HepG2 (cell line): Measurements from ENCODE around the gene SPNS3. TPM values are rescaled to one million over a fixed set of nuclear protein-coding genes. Genes with fewer than 3 reads are reported as not detected.

Source experiments
- ATAC-seq: fragments of 200-7000 bp; cut with Tn5 transposase; 3 replicates; pipeline ENCODE4 v1.9.1; 2020; ENCODE audit warnings: mild to moderate bottlenecking, moderate library complexity
- BruUV-seq: library from RNA; stranded (reverse); fragments of 400-500 nt; replicated peaks from 2 replicates; lab custom pipeline; 2021; lab: Mats Ljungman, UMichigan
- CTCF ChIA-PET: fragments of 300-600 bp; formaldehyde crosslinking; extraction: SDS; loops from one replicate; lab custom pipeline; 2021; ENCODE audit warnings: low total read pairs, inconsistent platforms, low intra/inter-chr PET ratio; lab: Yijun Ruan, JAX
- POLR2A ChIA-PET: fragments of 350-600 bp; sonication (Branson Sonifier 250); formaldehyde crosslinking; loops from one replicate; lab custom pipeline; 2020; ENCODE audit warnings: antibody characterized with exemption, inconsistent platforms; lab: Yijun Ruan, JAX
- DNase-seq: peaks from one replicate; pipeline ENCODE4 v3.0.0-alpha.2; 2015; ENCODE audit warnings: low spot score
- FAIRE-seq: peaks from 3 replicates; lab custom pipeline; 2011; peaks lifted over from hg19 to GRCh38; lab: Jason Lieb, UNC
- H2AFZ ChIP-seq: one replicate; pipeline ENCODE4 v1.6.1; 2011; ENCODE audit warnings: low read length, inconsistent platforms
- H3K27ac ChIP-seq: fragments of 300-600 bp; 3 replicates; pipeline ENCODE4 v1.8.0; 2011; ENCODE audit warnings: mixed run types, mild to moderate bottlenecking, mixed read lengths, low read length, inconsistent platforms; ENCODE audit not compliant: insufficient read depth; ENCODE audit errors: extremely low read length
- H3K27me3 ChIP-seq, 2 experiments: fragments of 200-600 bp in 1 of 2; 2 replicates in 1 of 2; 3 replicates in 1 of 2; pipeline versions ENCODE4 v1.6.0 to v1.8.0; 2011; ENCODE audit warnings: low read length in 2 of 2, mild to moderate bottlenecking in 2 of 2, moderate library complexity in 2 of 2, inconsistent platforms in 1 of 2; ENCODE audit not compliant: insufficient read depth in 2 of 2, control insufficient read depth in 1 of 2
- H3K36me3 ChIP-seq, 2 experiments: fragments of 200-600 bp in 1 of 2; replicated peaks in 1 of 2; 2 replicates in 1 of 2; 3 replicates in 1 of 2; pipeline versions ENCODE4 v1.5.1 to v1.8.0; 2011; ENCODE audit warnings: low read length in 2 of 2, inconsistent platforms in 1 of 2; ENCODE audit not compliant: insufficient read depth in 2 of 2, control insufficient read depth in 1 of 2
- H3K4me1 ChIP-seq: 2 replicates; pipeline ENCODE4 v1.5.1; 2012; ENCODE audit warnings: low read length, inconsistent platforms; ENCODE audit not compliant: insufficient read depth
- H3K4me2 ChIP-seq: 2 replicates; pipeline ENCODE4 v1.6.0; 2011; ENCODE audit warnings: low read depth, low read length, inconsistent platforms
- H3K4me3 ChIP-seq, 3 experiments: fragments of 200-600 bp in 1 of 3; sonication (generic), shearing (Covaris generic) in 1 of 3; replicated peaks in 1 of 3; 2 replicates each; pipeline ENCODE4 v1.5.1; 2011 to 2016; ENCODE audit warnings: low read length in 3 of 3, inconsistent platforms in 2 of 3, low read depth in 2 of 3, mild to moderate bottlenecking in 2 of 3, control low read depth in 1 of 3, mixed read lengths in 1 of 3; ENCODE audit not compliant: insufficient read depth in 1 of 3
- H3K79me2 ChIP-seq: one replicate; pipeline ENCODE4 v1.6.1; 2011; ENCODE audit warnings: low read length, inconsistent platforms; ENCODE audit not compliant: insufficient read depth
- H3K9ac ChIP-seq: 2 replicates; pipeline ENCODE4 v1.6.0; 2011; ENCODE audit warnings: mild to moderate bottlenecking, low read depth, low read length, inconsistent platforms; ENCODE audit not compliant: insufficient read depth
- H3K9me3 ChIP-seq: 2 replicates; pipeline ENCODE4 v1.5.1; 2012; ENCODE audit warnings: mild to moderate bottlenecking, low read length
- H4K20me1 ChIP-seq: 2 replicates; pipeline ENCODE4 v1.6.0; 2011; ENCODE audit warnings: inconsistent platforms, mild to moderate bottlenecking, low read length, moderate library complexity; ENCODE audit not compliant: insufficient read depth
- AGO1 ChIP-seq: fragments of 200-400 bp; formaldehyde crosslinking; IDR thresholded peaks from 2 replicates; pipeline ENCODE4 v1.6.1; 2017; ENCODE audit warnings: mild to moderate bottlenecking, low read depth, low read length, moderate library complexity; ENCODE audit not compliant: poor library complexity, severe bottlenecking
- KLF15 ChIP-seq: sonication (generic); formaldehyde crosslinking; IDR thresholded peaks from 2 replicates; pipeline ENCODE4 v1.8.1; 2023; ENCODE audit warnings: borderline replicate concordance, mild to moderate bottlenecking, inconsistent platforms, missing genetic modification reagents, mixed read lengths
- NCOA1 ChIP-seq: sonication (generic); formaldehyde crosslinking; IDR thresholded peaks from 2 replicates; pipeline ENCODE4 v1.9.0; 2021; ENCODE audit warnings: missing genetic modification reagents
- NFIC ChIP-seq: IDR thresholded peaks from 2 replicates; pipeline ENCODE4 v1.6.1; 2012; ENCODE audit warnings: mild to moderate bottlenecking, low read length, inconsistent platforms
- TFAP4 ChIP-seq: sonication (generic); IDR thresholded peaks from 2 replicates; pipeline ENCODE4 v1.6.1; 2016; ENCODE audit warnings: low read depth, borderline replicate concordance
- ZFP62 ChIP-seq: sonication (generic); formaldehyde crosslinking; IDR thresholded peaks from 2 replicates; pipeline ENCODE4 v1.4.0; 2020; ENCODE audit warnings: missing genetic modification reagents
- WGBS: methylation state at CpG from one replicate; pipeline ENCODE4 v1.1.6; 2017; ENCODE audit warnings: low lambda C conversion rate; 5-methylcytosine and 5-hydroxymethylcytosine counted together
- in situ Hi-C: cut with HindIII; loops from 2 replicates; pipeline ENCODE4 v1.10.0; 2017; ENCODE audit warnings: low pct_unique_long_range_greater_than_20kb; ENCODE audit not compliant: extremely low pct_ligation_motif_present
- intact Hi-C: fragments of 100-400 bp; cut with micrococcal nuclease; formaldehyde crosslinking; loops from one replicate; pipeline ENCODE4 v1.10.0; 2022; ENCODE audit not compliant: unreplicated experiment
- polyA plus RNA-seq, 8 experiments: library from polyadenylated mRNA; depleted of rRNA in 3 of 8; stranded (reverse) in 7 of 8; unstranded in 1 of 8; fragments of >200 nt; fragmentation: Illumina TruSeq in 4 of 8; extraction: Trizol in 4 of 8; gene quantifications; 2 replicates each; pipeline versions ENCODE4 v1.2.1 to v1.2.3, GENCODE V29; 2011 to 2016; ENCODE audit warnings: low read depth in 4 of 8, missing spikeins in 1 of 8, mixed read lengths in 1 of 8; ENCODE audit not compliant: insufficient read depth in 1 of 8
- total RNA-seq, 5 experiments: library from RNA; depleted of rRNA; stranded (reverse); fragments of >200 nt; fragmentation: Illumina TruSeq; extraction: Trizol; gene quantifications; 2 replicates each; pipeline ENCODE4 v1.2.3, GENCODE V29; 2016; ENCODE audit warnings: low read depth in 1 of 5
- TF ChIP-seq, protein P1 (sequence below): IDR thresholded peaks from 2 replicates; pipeline ENCODE4 v1.6.1; 2016; ENCODE audit warnings: missing biosample characterization, missing genetic modification reagents, low read depth

Gene SPNS3
- total and polyA plus RNA-seq, 2 of the 13 experiments (the other 11 are each of a cell fraction or from before 2014, with no cell fraction given): not detected

DNA sequence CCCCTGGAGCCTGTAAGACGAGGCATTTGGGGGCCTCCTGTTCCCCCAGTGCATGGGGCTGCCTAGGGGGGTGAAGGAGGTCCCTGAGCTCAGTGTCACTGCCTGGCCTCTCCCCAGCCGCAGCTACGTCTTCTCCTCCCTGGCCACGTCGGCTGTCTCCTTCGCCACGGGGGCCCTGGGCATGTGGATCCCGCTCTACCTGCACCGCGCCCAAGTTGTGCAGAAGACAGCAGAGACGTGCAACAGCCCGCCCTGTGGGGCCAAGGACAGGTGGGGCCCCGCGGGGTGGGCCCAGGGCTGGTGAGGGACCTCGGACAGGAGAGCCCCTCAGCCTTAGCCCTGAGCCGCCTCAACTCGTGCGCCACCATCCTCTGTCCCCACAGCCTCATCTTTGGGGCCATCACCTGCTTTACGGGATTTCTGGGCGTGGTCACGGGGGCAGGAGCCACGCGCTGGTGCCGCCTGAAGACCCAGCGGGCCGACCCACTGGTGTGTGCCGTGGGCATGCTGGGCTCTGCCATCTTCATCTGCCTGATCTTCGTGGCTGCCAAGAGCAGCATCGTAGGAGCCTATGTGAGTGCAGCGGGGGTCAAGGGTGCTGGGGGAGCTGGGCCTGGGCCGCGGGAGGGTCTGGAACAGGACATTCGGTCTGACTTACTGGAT lies 99.3 kb downstream of the SPNS3 start:
- POLR2A ChIA-PET: interaction anchor here (2.4 kb wide), 1 partner anchor 23 kb away, joined by 8 read pairs; the partner anchor contains the start of gene MYBBP1A
- FAIRE-seq: no peak
- CTCF ChIA-PET: no interaction called here
- no peak overlapping the region for H3K4me2 ChIP-seq
- no peaks in the 10 kb centered on the region for H4K20me1 ChIP-seq
- H2AFZ ChIP-seq: no peak overlapping the region
- no TSS peak for BruUV-seq
- no peak for ATAC-seq
- H3K4me3 ChIP-seq: no peak overlapping the region
- no peak for DNase-seq
- TF ChIP-seq AGO1 (peak; percentile 88), KLF15 (CRISPR knock-in tag) (no peak)
- peaks cover 16% of the 10 kb centered on the region for H3K4me1 ChIP-seq
- no peak overlapping the region for H3K9ac ChIP-seq
- WGBS: 71% methylated on average over 16 of the region's 33 CpGs
- intact Hi-C loops (loop anchor here (5.0 kb wide), 1 partner anchor 111 kb away; no protein-coding TSS in a partner anchor), in situ Hi-C loops (no loop called here)
- peaks cover 6 to 35% of the 10 kb centered on the region in 2 experiments for H3K27me3 ChIP-seq
- no peak overlapping the region for H3K27ac ChIP-seq
- no peaks in the 10 kb centered on the region for H3K9me3 ChIP-seq
- H3K36me3 ChIP-seq: no peaks in the 10 kb centered on the region
- no peaks in the 10 kb centered on the region for H3K79me2 ChIP-seq

- intact Hi-C loops (loop anchor here (5.0 kb wide), 1 partner anchor 112 kb away; no protein-coding TSS in a partner anchor), in situ Hi-C loops (no loop called here)
- BruUV-seq: no TSS peak
- FAIRE-seq (no peak), DNase-seq (peak; percentile 38), ATAC-seq (peak; percentile 66)
- no peak overlapping the region for H2AFZ ChIP-seq
- ChIA-PET POLR2A (interaction anchor here (2.4 kb wide), 1 partner anchor 22 kb away, joined by 8 read pairs; the partner anchor contains the start of gene MYBBP1A), CTCF (no interaction called here)
- peaks cover 1 to 3% of the 10 kb centered on the region in 2 experiments; a peak in 2 of 5 replicates for H3K36me3 ChIP-seq
- peaks cover 16% of the 10 kb centered on the region for H3K4me1 ChIP-seq
- no peak overlapping the region for H3K27ac ChIP-seq
- no peaks in the 10 kb centered on the region for H3K9me3 ChIP-seq
- H3K4me2 ChIP-seq: peak overlapping the region; percentile 39
- 27% methylated on average over 3 of the region's 23 CpGs for WGBS
- H4K20me1 ChIP-seq: no peaks in the 10 kb centered on the region
- no peak overlapping the region for H3K9ac ChIP-seq
- peak overlapping the region in 1 of 3 experiments; percentile 43; a peak in 1 of 6 replicates for H3K4me3 ChIP-seq
- no peaks in the 10 kb centered on the region for H3K79me2 ChIP-seq
- peaks cover 6 to 35% of the 10 kb centered on the region in 2 experiments for H3K27me3 ChIP-seq
- TF ChIP-seq NFIC (no peak), NCOA1 (CRISPR knock-in tag) (0 out of 2 replicates have a peak, but pooled peaks have one; percentile 47), TFAP4 (peak; percentile 23; the same call in 1 of the 2 replicates), ZFP62 (no peak)
- TF ChIP-seq, protein P1, sequence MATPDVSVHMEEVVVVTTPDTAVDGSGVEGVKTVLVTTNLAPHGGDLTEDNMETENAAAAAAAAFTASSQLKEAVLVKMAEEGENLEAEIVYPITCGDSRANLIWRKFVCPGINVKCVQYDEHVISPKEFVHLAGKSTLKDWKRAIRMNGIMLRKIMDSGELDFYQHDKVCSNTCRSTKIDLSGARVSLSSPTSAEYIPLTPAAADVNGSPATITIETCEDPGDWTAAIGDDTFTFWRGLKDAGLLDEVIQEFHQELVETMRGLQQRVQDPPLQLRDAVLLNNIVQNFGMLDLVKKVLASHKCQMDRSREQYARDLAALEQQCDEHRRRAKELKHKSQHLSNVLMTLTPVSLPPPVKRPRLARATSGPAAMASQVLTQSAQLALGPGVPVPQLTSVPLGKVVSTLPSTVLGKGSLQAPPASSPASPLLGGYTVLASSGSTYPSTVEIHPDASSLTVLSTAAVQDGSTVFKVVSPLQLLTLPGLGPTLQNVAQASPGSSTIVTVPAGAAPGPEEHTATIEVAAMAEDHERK: no peak
Measured at GRCh38 chr17:4533523-4534504, 100.1 kb downstream of the SPNS3 start.
